ENCODE data around the gene HPS4.

- TF ChIP-seq CTCF (IDR thresholded peaks at IDR 0.05) (no peak), POLR2AphosphoS5 (IDR thresholded peaks at IDR 0.05) (no peak)
These were observed 12.9 kb upstream of the HPS4 start for GRCh38 chr22:26496456-26496855.
